Nasal cavity respiratory epithelium epithelial cell of viscerocranial mucosa (primary cell): ENCODE measurements around the gene PCSK6. TPM values are rescaled to one million over a fixed set of nuclear protein-coding genes. Genes with fewer than 3 reads are reported as not detected.

ENCODE experiments used
- total RNA-seq: library from RNA; depleted of rRNA; stranded (reverse); fragments of >200 nt; gene quantifications from 2 replicates; pipeline ENCODE4 v1.2.3, GENCODE V29; 2014

Gene PCSK6
- total RNA-seq: 4.3 and 11.6 TPM in 2 replicates

GRCh38 chr15:101489599-101490407 lies at the start of gene PCSK6:
PCSK6 (minus strand) TSS chr15:101489707; CDS start chr15:101489670, 37 bp downstream.

GRCh38 chr15:101294731-101295606 lies 194.5 kb downstream of the PCSK6 start, which contains the start of gene SNRPA1:
SNRPA1 (minus strand) TSS chr15:101295248; CDS start chr15:101295178, 70 bp downstream.

GRCh38 chr15:101277038-101277822 lies 212.3 kb downstream of the PCSK6 start, which contains the start of gene SELENOS:
SELENOS (minus strand) TSS chr15:101277485; CDS start chr15:101277417, 68 bp downstream.

Other genes with a start within 250 kb of the PCSK6 start
- gene CHSY1, start 237.7 kb downstream of the PCSK6 start, total RNA-seq: 27.7 and 34.9 TPM in 2 replicates
- 82.3 and 163 TPM in 2 replicates for gene SELENOS, start 212.2 kb downstream of the PCSK6 start, total RNA-seq
- 28.2 and 37.3 TPM in 2 replicates for gene SNRPA1, start 194.5 kb downstream of the PCSK6 start, total RNA-seq
- gene TM2D3, start 162.7 kb upstream of the PCSK6 start, total RNA-seq: 39.6 and 40.0 TPM in 2 replicates
- 7.9 and 11.3 TPM in 2 replicates for gene TARS3, start 234.8 kb upstream of the PCSK6 start, total RNA-seq